Keratinocyte (primary cell): ENCODE results near the gene PCCA. TPM values are rescaled to one million over a fixed set of nuclear protein-coding genes. Genes with fewer than 3 reads are reported as not detected.

Source experiments
- DNase-seq: peaks from one replicate; pipeline ENCODE4 v3.0.0-alpha.2; 2011; ENCODE audit warnings: low read depth, missing footprints, low spot score
- FAIRE-seq: peaks from 2 replicates; lab custom pipeline; 2011; peaks lifted over from hg19 to GRCh38; lab: Jason Lieb, UNC
- H2AFZ ChIP-seq: 2 replicates; pipeline ENCODE4 v1.6.0; 2012; ENCODE audit warnings: low read length, control low read depth, inconsistent platforms; ENCODE audit not compliant: control insufficient read depth
- H3K27ac ChIP-seq: 2 replicates; pipeline ENCODE4 v1.5.1; 2011; ENCODE audit warnings: low read length; ENCODE audit not compliant: control insufficient read depth, insufficient read depth
- H3K27me3 ChIP-seq: 3 replicates; pipeline ENCODE4 v1.6.0; 2011; ENCODE audit warnings: low read length; ENCODE audit not compliant: control insufficient read depth, insufficient read depth; ENCODE audit errors: extremely low read depth
- H3K36me3 ChIP-seq, 2 experiments: 2 replicates in 1 of 2; 3 replicates in 1 of 2; pipeline ENCODE4 v1.5.1; 2011; ENCODE audit warnings: low read length in 2 of 2, mild to moderate bottlenecking in 1 of 2; ENCODE audit not compliant: control insufficient read depth in 2 of 2, insufficient read depth in 2 of 2; ENCODE audit errors: extremely low read depth in 1 of 2
- H3K4me1 ChIP-seq: 3 replicates; pipeline ENCODE4 v1.5.1; 2011; ENCODE audit warnings: low read length; ENCODE audit not compliant: control insufficient read depth, insufficient read depth; ENCODE audit errors: extremely low read depth
- H3K4me2 ChIP-seq: 3 replicates; pipeline ENCODE4 v1.6.0; 2011; ENCODE audit warnings: low read depth, low read length; ENCODE audit not compliant: control insufficient read depth, insufficient read depth; ENCODE audit errors: extremely low read depth
- H3K4me3 ChIP-seq, 3 experiments: fragments of 200-600 bp in 1 of 3; sonication (generic) in 1 of 3; 2 replicates in 2 of 3; 3 replicates in 1 of 3; pipeline ENCODE4 v1.5.1; 2011 to 2016; ENCODE audit warnings: low read length in 3 of 3, mild to moderate bottlenecking in 3 of 3, control low read depth in 2 of 3, inconsistent platforms in 1 of 3, low read depth in 1 of 3, mixed read lengths in 1 of 3, mixed run types in 1 of 3, moderate library complexity in 1 of 3; ENCODE audit not compliant: control insufficient read depth in 2 of 3, insufficient read depth in 2 of 3; ENCODE audit errors: extremely low read depth in 1 of 3
- H3K79me2 ChIP-seq: 2 replicates; pipeline ENCODE4 v1.6.0; 2012; ENCODE audit warnings: low read length; ENCODE audit not compliant: control insufficient read depth, insufficient read depth
- H3K9ac ChIP-seq: 3 replicates; pipeline ENCODE4 v1.6.0; 2011; ENCODE audit warnings: low read length; ENCODE audit not compliant: control insufficient read depth, insufficient read depth; ENCODE audit errors: extremely low read depth
- H3K9me1 ChIP-seq: 3 replicates; pipeline ENCODE4 v1.6.0; 2011; ENCODE audit warnings: low read length; ENCODE audit not compliant: control insufficient read depth, insufficient read depth; ENCODE audit errors: extremely low read depth
- H3K9me3 ChIP-seq: 2 replicates; pipeline ENCODE4 v1.5.1; 2012; ENCODE audit warnings: low read depth, low read length; ENCODE audit not compliant: control insufficient read depth
- H4K20me1 ChIP-seq: 3 replicates; pipeline ENCODE4 v1.6.0; 2011; ENCODE audit warnings: low read length; ENCODE audit not compliant: control insufficient read depth, insufficient read depth; ENCODE audit errors: extremely low read depth
- CTCF ChIP-seq, 3 experiments: IDR thresholded peaks in 1 of 3; conservative IDR thresholded peaks in 1 of 3; optimal IDR thresholded peaks in 1 of 3; 2 replicates in 2 of 3; 3 replicates in 1 of 3; pipeline versions ENCODE3 to v1.5.1; 2011; ENCODE audit warnings: low read length in 3 of 3, mild to moderate bottlenecking in 3 of 3, moderate library complexity in 2 of 3, control low read depth in 1 of 3, inconsistent platforms in 1 of 3; ENCODE audit not compliant: insufficient read depth in 2 of 3; ENCODE audit errors: extremely low read depth in 1 of 3
- EZH2 ChIP-seq: IDR thresholded peaks from one replicate; pipeline ENCODE4 v1.6.1; 2012; ENCODE audit warnings: inconsistent platforms, mild to moderate bottlenecking, low read length, moderate library complexity
- dilution Hi-C: fragments of 300-500 bp; cut with MboI; formaldehyde crosslinking; loops from one replicate; pipeline ENCODE4 v1.7.0; 2020; ENCODE audit warnings: low sequenced_read_pairs; ENCODE audit not compliant: extremely low pct_ligation_motif_present
- polyA plus RNA-seq, 5 experiments: library from polyadenylated mRNA; depleted of rRNA in 3 of 5; stranded (reverse) in 3 of 5; stranded (forward) in 1 of 5; unstranded in 1 of 5; fragments of >200 nt; gene quantifications; 1 replicate in 1 of 5; 2 replicates in 3 of 5; 3 replicates in 1 of 5; pipeline versions ENCODE4 v1.2.1 to v1.2.3, GENCODE V29; 2011 to 2012; ENCODE audit warnings: missing spikeins in 2 of 5, low read depth in 1 of 5, low replicate concordance in 1 of 5

The PCCA gene
- polyA plus RNA-seq, 1 donor (not counting 4 experiments of a cell fraction or from before 2014, with no cell fraction given), result 8.1 TPM

DNA sequence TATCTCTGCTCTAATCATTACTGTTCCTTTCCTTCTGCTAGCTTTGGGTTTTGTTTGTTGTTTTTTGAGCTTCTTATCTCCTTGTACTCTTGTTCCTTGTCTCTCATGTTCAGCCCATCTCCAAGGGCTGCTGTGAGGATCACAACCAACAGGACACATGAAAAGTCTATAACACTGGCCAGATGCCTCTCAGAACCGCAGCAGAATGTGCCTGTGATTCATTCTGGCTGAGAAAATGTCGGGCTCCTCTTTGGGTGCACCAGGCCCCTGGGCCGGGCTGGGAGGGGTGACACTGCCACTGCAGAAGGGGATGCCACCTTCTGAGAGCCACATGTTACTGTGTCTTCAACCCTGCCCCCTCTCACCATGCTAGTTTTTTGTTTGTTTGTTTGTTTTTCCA, 451.7 kb downstream of the PCCA start:
- no peak overlapping the region for H2AFZ ChIP-seq
- H3K27ac ChIP-seq, result no peak overlapping the region
- dilution Hi-C loops, result no loop called here
- H3K4me2 ChIP-seq, result no peak overlapping the region
- no peak for FAIRE-seq
- no peak for DNase-seq
- peaks cover 15% of the 10 kb centered on the region for H3K4me1 ChIP-seq
- H3K36me3 ChIP-seq, result no peaks in the 10 kb centered on the region
- H3K4me3 ChIP-seq, result no peak overlapping the region
- H3K9ac ChIP-seq, result no peak overlapping the region
- no peaks in the 10 kb centered on the region for H4K20me1 ChIP-seq
- no peaks in the 10 kb centered on the region for H3K27me3 ChIP-seq
- H3K9me1 ChIP-seq, result no peaks in the 10 kb centered on the region
- TF ChIP-seq CTCF (optimal IDR thresholded peaks at IDR 0.05 in 1 of 3, IDR thresholded peaks at IDR 0.05 in 1 of 3, conservative IDR thresholded peaks at IDR 0.05 in 1 of 3; ENCODE audit: extremely low read depth in 1 of 3, insufficient read depth in 2 of 3, low read length in 3 of 3), result no peak
- no peak for TF ChIP-seq EZH2
- no peaks in the 10 kb centered on the region for H3K79me2 ChIP-seq
- no peaks in the 10 kb centered on the region for H3K9me3 ChIP-seq

GRCh38 chr13:100541897-100542825, 453.3 kb downstream of the PCCA start:
- peak overlapping the region; percentile 34 for H3K9ac ChIP-seq
- H3K4me1 ChIP-seq, result peaks cover 17% of the 10 kb centered on the region
- no peaks in the 10 kb centered on the region for H3K27me3 ChIP-seq
- no peak for TF ChIP-seq EZH2
- H3K9me1 ChIP-seq, result no peaks in the 10 kb centered on the region
- H4K20me1 ChIP-seq, result no peaks in the 10 kb centered on the region
- H2AFZ ChIP-seq, result peak overlapping the region; percentile 50
- H3K9me3 ChIP-seq, result no peaks in the 10 kb centered on the region
- H3K4me3 ChIP-seq, result no peak overlapping the region
- dilution Hi-C loops, result no loop called here
- H3K36me3 ChIP-seq, result no peaks in the 10 kb centered on the region
- FAIRE-seq (peak; percentile 65), DNase-seq (no peak)
- H3K4me2 ChIP-seq, result peak overlapping the region; percentile 26
- H3K27ac ChIP-seq, result no peak overlapping the region
- no peaks in the 10 kb centered on the region for H3K79me2 ChIP-seq
